ENCODE data around the gene TUBB4B.
A peak's percentile ranks its signal among the peaks of the same experiment; 100 is the strongest.

The TUBB4B gene

GRCh38 chr9:137275588-137276472 lies 34.7 kb downstream of the TUBB4B start:
- ATAC-seq (no peak), DNase-seq (ENCODE audit: low spot score in 2 of 2) (no peak)
- peaks cover 12% of the 10 kb centered on the region for H3K36me3 Mint-ChIP-seq
- no peaks in the 10 kb centered on the region for H3K9me3 Mint-ChIP-seq
- H3K4me1 Mint-ChIP-seq, result peaks cover 33% of the 10 kb centered on the region
- H3K27ac Mint-ChIP-seq, result peak overlapping the region; percentile 77
- H3K4me3 Mint-ChIP-seq, result peak overlapping the region; percentile 11

GRCh38 chr9:137276473-137277328 lies 35.6 kb downstream of the TUBB4B start:
- H3K36me3 Mint-ChIP-seq, result peaks cover 6% of the 10 kb centered on the region
- no peaks in the 10 kb centered on the region for H3K9me3 Mint-ChIP-seq
- peak overlapping the region; percentile 83 for H3K4me3 Mint-ChIP-seq
- DNase-seq (ENCODE audit: low spot score in 2 of 2) (no peak), ATAC-seq (no peak)
- peaks cover 25% of the 10 kb centered on the region for H3K4me1 Mint-ChIP-seq
- peak overlapping the region; percentile 88 for H3K27ac Mint-ChIP-seq

- H3K36me3 Mint-ChIP-seq, result peaks cover 13% of the 10 kb centered on the region
- peak; percentile 74 for ATAC-seq
- DNase-seq (ENCODE audit: low spot score in 2 of 2), result peak; percentile 36 to 73
Observed at GRCh38 chr9:137277329-137278041, 36.4 kb downstream of the TUBB4B start, which contains the start of gene TOR4A. TOR4A (plus strand) TSS chr9:137277726; CDS start chr9:137278690, 964 bp downstream.

GRCh38 chr9:137278061-137278701 lies 37.1 kb downstream of the TUBB4B start:
- H3K36me3 Mint-ChIP-seq, result peaks cover 16% of the 10 kb centered on the region
- peaks cover 25% of the 10 kb centered on the region for H3K4me1 Mint-ChIP-seq
- H3K9me3 Mint-ChIP-seq, result no peaks in the 10 kb centered on the region
- ATAC-seq, result peak; percentile 20
- no peak for DNase-seq (ENCODE audit: low spot score in 2 of 2)
- peak overlapping the region; percentile 83 for H3K4me3 Mint-ChIP-seq
- H3K27ac Mint-ChIP-seq, result peak overlapping the region; percentile 88

More at GRCh38 chr9:137277329-137278041, 36.4 kb downstream of the TUBB4B start, which contains the start of gene TOR4A:
- peaks cover 25% of the 10 kb centered on the region for H3K4me1 Mint-ChIP-seq
- peak within 1 kb of the TSS; percentile 83 for H3K4me3 Mint-ChIP-seq
- H3K27ac Mint-ChIP-seq, result peak within 1 kb of the TSS; percentile 88
- H3K9me3 Mint-ChIP-seq, result no peaks in the 10 kb centered on the region

- Mint-ChIP-seq H3K9me3 (no peaks in the 10 kb centered on the region), H3K27ac (no peak overlapping the region), H3K4me3 (no peak overlapping the region), H3K36me3 (peaks cover 16% of the 10 kb centered on the region), H3K4me1 (peaks cover 25% of the 10 kb centered on the region)
- ATAC-seq, result no peak
- no peak for DNase-seq (ENCODE audit: low spot score in 2 of 2)
Observed at GRCh38 chr9:137278721-137279711, 37.9 kb downstream of the TUBB4B start.

GRCh38 chr9:137279741-137280473 lies 38.8 kb downstream of the TUBB4B start:
- ATAC-seq (no peak), DNase-seq (ENCODE audit: low spot score in 2 of 2) (no peak)
- Mint-ChIP-seq H3K27ac (no peak overlapping the region), H3K4me1 (peaks cover 17% of the 10 kb centered on the region), H3K9me3 (no peaks in the 10 kb centered on the region), H3K36me3 (peaks cover 16% of the 10 kb centered on the region), H3K4me3 (no peak overlapping the region)

- Mint-ChIP-seq H3K27ac (no peak overlapping the region), H3K9me3 (no peaks in the 10 kb centered on the region), H3K4me3 (no peak overlapping the region), H3K36me3 (peaks cover 13% of the 10 kb centered on the region), H3K4me1 (peaks cover 10% of the 10 kb centered on the region)
- no peak for ATAC-seq
- DNase-seq (ENCODE audit: low spot score in 2 of 2), result no peak
Observed at GRCh38 chr9:137280474-137281344, 39.6 kb downstream of the TUBB4B start.

GRCh38 chr9:137281345-137282116 lies 40.4 kb downstream of the TUBB4B start:
- Mint-ChIP-seq H3K36me3 (peaks cover 11% of the 10 kb centered on the region), H3K4me1 (peaks cover 8% of the 10 kb centered on the region), H3K27ac (no peak overlapping the region), H3K4me3 (no peak overlapping the region), H3K9me3 (no peaks in the 10 kb centered on the region)
- DNase-seq (ENCODE audit: low spot score in 2 of 2), result no peak
- ATAC-seq, result no peak

GRCh38 chr9:137286975-137287383 lies 45.9 kb downstream of the TUBB4B start:
- no peaks in the 10 kb centered on the region for H3K9me3 Mint-ChIP-seq
- no peaks in the 10 kb centered on the region for H3K4me1 Mint-ChIP-seq
- ATAC-seq (no peak), DNase-seq (ENCODE audit: low spot score in 2 of 2) (no peak)
- no peak overlapping the region for H3K27ac Mint-ChIP-seq
- H3K36me3 Mint-ChIP-seq, result peaks cover 9% of the 10 kb centered on the region
- H3K4me3 Mint-ChIP-seq, result no peak overlapping the region

- Mint-ChIP-seq H3K4me3 (no peak overlapping the region), H3K27ac (no peak overlapping the region)
Observed at GRCh38 chr9:137293094-137293481, 52.0 kb downstream of the TUBB4B start.

More at GRCh38 chr9:137293094-137293481, 52.0 kb downstream of the TUBB4B start:
- ATAC-seq (no peak), DNase-seq (ENCODE audit: low spot score in 2 of 2) (no peak)
- Mint-ChIP-seq H3K9me3 (no peaks in the 10 kb centered on the region), H3K36me3 (no peaks in the 10 kb centered on the region), H3K4me1 (peaks cover 7% of the 10 kb centered on the region)

Measured in stimulated activated effector memory CD8-positive, alpha-beta T cell treated with anti-CD3 and anti-CD28 coated beads, Interleukin-12 subunit alpha, Interleukin-12 subunit beta, amount 100 ng/mL, for 72 hours (primary cell).